Omental fat pad (tissue), 4 donors: Measurements from ENCODE around the gene F7. TPM values are rescaled to one million over a fixed set of nuclear protein-coding genes. Genes with fewer than 3 reads are reported as not detected.

Experiments
- ATAC-seq: fragments of 150-250 bp; one replicate; pipeline ENCODE4 v1.9.1; 2016; ENCODE audit warnings: mild to moderate bottlenecking, moderate library complexity; ENCODE audit not compliant: low FRiP score
- DNase-seq: peaks from one replicate; pipeline ENCODE4 v3.0.0-alpha.2; 2019; ENCODE audit warnings: low spot score
- total RNA-seq, 4 donors: library from RNA; depleted of rRNA; stranded (reverse); fragments of >200 nt; gene quantifications; one replicate each; pipeline ENCODE4 v1.1.0, GENCODE V29; 2016
- TF ChIP-seq, protein P1 (sequence below), 3 donors: fragments of 450-650 bp; IDR thresholded peaks; one replicate each; pipeline ENCODE4 v1.5.1; 2016 to 2017; ENCODE audit warnings: antibody characterized with exemption in 3 of 3, mild to moderate bottlenecking in 3 of 3, moderate library complexity in 2 of 3

F7 gene
- total RNA-seq, 4 donors from 2014 or later, result 0.24 to 0.74 TPM; not detected in 2

DNA sequence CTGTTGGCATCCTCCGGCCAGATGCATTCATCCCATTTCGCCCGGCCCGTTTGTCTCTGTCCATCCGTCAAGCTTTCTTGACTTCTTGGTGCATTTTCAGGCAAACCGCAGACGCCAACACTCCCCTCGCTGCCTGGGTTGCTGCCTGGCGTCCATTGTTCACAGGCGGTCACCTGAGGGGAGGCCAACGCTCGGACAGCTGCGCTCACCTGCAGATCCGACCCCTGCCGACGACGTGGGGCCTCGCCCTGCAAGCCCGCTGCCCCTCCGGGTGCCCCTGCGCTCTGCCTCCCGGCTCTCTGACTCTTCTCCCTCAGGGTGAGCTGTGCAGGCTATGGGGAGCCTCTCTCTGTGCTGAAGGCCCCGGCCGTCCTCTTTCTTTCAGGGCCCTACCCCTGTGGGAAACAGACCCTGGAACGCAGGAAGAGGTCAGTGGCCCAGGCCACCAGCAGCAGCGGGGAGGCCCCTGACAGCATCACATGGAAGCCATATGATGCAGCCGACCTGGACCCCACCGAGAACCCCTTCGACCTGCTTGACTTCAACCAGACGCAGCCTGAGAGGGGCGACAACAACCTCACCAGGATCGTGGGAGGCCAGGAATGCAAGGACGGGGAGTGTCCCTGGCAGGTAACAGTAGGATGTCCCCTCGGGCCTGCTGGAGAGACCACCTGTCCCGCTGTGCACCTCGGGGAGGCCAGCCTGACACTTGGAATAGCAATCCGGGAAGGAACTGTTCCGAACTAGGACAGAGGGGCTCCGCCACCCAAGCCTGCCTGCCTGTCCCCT lies 38.1 kb downstream of the F7 start:
- no peak for DNase-seq
- no peak for ATAC-seq

DNA sequence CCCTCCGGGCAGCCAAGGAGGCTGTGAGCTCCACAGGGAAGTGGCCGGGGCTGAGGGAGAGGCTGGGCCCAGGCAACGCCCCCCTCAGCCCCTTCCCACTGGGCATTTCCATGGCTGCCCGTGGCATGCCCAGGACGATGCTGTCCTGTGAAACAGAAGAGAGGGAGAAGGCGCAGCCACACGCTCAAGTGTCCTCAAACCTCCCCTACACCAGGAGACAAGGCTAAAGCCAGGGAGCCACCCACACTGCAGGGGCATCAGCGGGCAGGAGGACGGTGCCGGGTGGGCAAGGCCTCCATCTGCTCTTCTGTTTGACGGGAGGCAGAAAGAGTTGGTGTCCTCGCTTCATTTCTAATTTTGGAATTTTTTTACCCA lies 38.7 kb downstream of the F7 start:
- DNase-seq, result no peak
- TF ChIP-seq, protein P1, sequence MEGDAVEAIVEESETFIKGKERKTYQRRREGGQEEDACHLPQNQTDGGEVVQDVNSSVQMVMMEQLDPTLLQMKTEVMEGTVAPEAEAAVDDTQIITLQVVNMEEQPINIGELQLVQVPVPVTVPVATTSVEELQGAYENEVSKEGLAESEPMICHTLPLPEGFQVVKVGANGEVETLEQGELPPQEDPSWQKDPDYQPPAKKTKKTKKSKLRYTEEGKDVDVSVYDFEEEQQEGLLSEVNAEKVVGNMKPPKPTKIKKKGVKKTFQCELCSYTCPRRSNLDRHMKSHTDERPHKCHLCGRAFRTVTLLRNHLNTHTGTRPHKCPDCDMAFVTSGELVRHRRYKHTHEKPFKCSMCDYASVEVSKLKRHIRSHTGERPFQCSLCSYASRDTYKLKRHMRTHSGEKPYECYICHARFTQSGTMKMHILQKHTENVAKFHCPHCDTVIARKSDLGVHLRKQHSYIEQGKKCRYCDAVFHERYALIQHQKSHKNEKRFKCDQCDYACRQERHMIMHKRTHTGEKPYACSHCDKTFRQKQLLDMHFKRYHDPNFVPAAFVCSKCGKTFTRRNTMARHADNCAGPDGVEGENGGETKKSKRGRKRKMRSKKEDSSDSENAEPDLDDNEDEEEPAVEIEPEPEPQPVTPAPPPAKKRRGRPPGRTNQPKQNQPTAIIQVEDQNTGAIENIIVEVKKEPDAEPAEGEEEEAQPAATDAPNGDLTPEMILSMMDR (IDR thresholded peaks at IDR 0.05), result no peak
- no peak for ATAC-seq

More for the DNA sequence above, 38.1 kb downstream of the F7 start:
- TF ChIP-seq, protein P1 (IDR thresholded peaks at IDR 0.05), result no peak

DNA sequence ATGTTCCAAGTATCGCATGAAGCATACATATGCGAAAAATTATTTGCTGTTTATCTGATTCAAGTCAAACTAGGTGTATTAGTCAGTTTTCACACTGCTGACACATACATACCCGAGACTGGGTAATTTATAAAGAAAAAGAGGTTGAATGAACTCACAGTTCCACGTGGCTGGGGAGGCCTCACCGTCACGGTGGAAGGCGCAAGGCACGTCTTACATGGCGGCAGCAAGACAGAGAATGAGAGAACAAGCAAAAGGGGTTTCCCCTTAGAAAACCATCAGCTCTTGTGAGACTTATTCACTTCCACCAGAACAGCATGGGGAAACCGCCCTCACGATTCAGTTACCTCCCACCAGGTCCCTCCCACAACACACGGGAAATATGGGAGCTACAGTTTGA lies 39.9 kb downstream of the F7 start:
- DNase-seq (no peak), ATAC-seq (no peak)
- TF ChIP-seq, protein P1 (IDR thresholded peaks at IDR 0.05), result no peak

DNA sequence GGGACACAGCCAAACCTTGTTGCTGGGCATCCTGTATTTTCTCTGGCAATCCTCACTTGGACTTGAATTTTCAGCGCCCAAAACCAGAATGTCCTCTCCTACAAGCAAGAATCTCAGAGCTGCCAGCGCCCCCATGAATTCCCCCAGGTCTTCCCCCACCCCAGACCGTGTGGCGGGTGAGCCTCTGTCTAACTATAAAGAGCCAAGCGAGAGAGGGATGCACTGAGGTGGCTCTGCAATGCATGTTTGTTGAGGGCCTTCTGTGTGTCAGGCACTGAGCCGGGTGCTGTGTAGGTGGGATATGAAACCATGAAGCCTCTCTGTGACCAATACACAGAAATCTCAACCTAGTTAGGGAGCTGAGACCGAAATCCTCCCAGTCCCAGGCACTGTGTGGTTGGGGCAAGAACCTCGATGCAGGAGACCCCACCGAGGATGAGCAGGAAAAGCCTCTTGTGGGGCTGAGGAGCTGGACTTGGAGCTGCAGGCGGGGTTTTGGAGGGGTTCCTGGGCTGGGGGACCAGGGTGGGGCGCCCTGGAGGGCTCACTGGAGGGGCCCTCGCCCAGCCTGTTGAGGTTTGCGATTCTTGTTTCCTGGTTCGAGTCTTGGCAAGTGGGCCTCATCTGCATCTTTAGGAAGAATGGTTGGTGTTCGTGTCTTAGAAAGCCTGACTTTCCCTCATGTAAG lies 40.5 kb downstream of the F7 start:
- TF ChIP-seq, protein P1 (IDR thresholded peaks at IDR 0.05), result no peak
- DNase-seq (no peak), ATAC-seq (no peak)

DNA sequence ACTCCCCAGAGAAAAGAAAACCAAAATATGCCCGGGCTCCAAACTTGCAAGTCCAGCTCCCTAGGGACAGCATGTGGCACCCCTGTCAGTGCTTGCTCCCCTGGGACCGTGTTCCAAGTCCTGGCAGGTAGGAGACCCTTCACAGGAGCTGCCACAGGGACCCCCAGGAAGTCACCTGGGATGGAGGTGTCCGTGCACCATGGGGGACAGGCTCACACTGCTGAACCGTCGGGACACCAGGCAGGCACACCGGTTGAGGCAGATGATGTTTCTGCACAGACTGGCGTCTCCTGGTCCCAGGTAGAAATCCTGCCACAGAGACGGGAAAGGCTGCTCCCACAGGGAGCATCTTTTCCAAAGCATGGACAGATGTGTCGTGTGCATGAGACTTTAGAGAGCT lies 41.2 kb downstream of the F7 start:
- TF ChIP-seq, protein P1 (IDR thresholded peaks at IDR 0.05), result no peak
- DNase-seq, result no peak
- ATAC-seq, result no peak

DNA sequence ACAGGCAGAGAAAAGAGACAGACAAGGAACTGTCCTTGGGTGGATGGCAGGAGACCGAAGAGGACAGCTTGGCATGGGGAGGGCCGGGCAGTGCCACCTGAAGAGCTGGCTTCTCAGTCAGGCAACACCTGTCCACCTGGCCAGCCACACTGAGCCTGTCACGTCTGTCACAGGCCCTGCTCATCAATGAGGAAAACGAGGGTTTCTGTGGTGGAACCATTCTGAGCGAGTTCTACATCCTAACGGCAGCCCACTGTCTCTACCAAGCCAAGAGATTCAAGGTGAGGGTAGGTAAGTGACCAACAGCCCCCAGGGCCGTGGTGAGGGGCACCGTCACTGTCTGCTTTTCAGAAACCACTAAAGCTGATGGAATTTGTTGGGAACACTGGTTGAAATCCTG lies 41.6 kb downstream of the F7 start:
- TF ChIP-seq, protein P1 (IDR thresholded peaks at IDR 0.05), result no peak
- ATAC-seq (no peak), DNase-seq (no peak)

DNA sequence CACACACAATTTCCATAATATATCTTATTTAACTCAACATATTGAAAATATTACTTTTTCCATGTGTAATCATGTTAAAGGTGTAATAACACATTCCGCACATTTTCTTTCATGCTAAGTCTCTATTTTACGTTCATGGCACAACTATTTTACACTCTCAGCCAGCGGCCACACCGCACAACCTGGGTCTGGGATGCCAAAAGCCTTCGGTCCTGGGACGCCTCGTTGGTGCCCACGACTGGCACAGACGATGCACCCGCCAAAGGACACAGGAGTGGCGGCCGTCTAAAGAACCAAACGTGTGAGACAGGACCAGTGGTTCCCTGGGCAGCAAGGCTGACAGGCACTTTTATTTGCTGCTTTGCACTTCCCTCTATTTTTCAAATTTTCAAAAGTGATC lies 42.8 kb downstream of the F7 start:
- TF ChIP-seq, protein P1 (IDR thresholded peaks at IDR 0.05), result no peak
- DNase-seq, result no peak

More for the DNA sequence above, 42.8 kb downstream of the F7 start:
- no peak for ATAC-seq
